GM10266 (cell line): Measurements from ENCODE around the gene ANTXRL.
"Not testable (repeated sequence)": the region's sequence is repeated elsewhere in the genome, so short reads cannot be mapped to it uniquely, and the experiment has no call there.

Source experiments
- DNase-seq: peaks from one replicate; pipeline ENCODE4 v3.0.0; 2012; ENCODE audit errors: extremely low spot score
- CTCF ChIP-seq: IDR thresholded peaks from 2 replicates; pipeline ENCODE4 v1.5.1; 2012; ENCODE audit warnings: mild to moderate bottlenecking, low read depth; ENCODE audit not compliant: control insufficient read depth, insufficient read depth; ENCODE audit errors: missing control alignments

ANTXRL gene

GRCh38 chr10:46263831-46264268, 22.9 kb upstream of the ANTXRL start:
- DNase-seq, result no peak
- no peak for TF ChIP-seq CTCF

GRCh38 chr10:46264336-46264735, 22.5 kb upstream of the ANTXRL start:
- no peak for TF ChIP-seq CTCF

GRCh38 chr10:46264737-46265368, 21.9 kb upstream of the ANTXRL start:
- no peak for DNase-seq
- no peak for TF ChIP-seq CTCF

More at GRCh38 chr10:46264336-46264735, 22.5 kb upstream of the ANTXRL start:
- DNase-seq, result no peak

- DNase-seq, result not testable (repeated sequence)
Observed at GRCh38 chr10:46265566-46266305, 21.1 kb upstream of the ANTXRL start.

- TF ChIP-seq CTCF, result no peak
- no peak for DNase-seq
Observed at GRCh38 chr10:46266306-46266985, 20.4 kb upstream of the ANTXRL start.

- no peak for TF ChIP-seq CTCF
- no peak for DNase-seq
Observed at GRCh38 chr10:46267132-46267985, 19.4 kb upstream of the ANTXRL start.
